Gastrocnemius medialis (tissue), 4 donors: ENCODE measurements around the gene ADAMTS2.

ENCODE experiments used
- POLR2A ChIP-seq, 2 donors: fragments of 450-650 bp; IDR thresholded peaks; one replicate each; pipeline ENCODE4 v1.6.1; 2017; ENCODE audit warnings: antibody characterized with exemption in 2 of 2, mild to moderate bottlenecking in 2 of 2, moderate library complexity in 2 of 2
- TF ChIP-seq, protein P1 (sequence below), 5 experiments: fragments of 450-650 bp in 3 of 5; fragments of 200-600 bp in 2 of 5; sonication (generic) in 2 of 5; IDR thresholded peaks in 4 of 5; conservative IDR thresholded peaks in 1 of 5; 1 replicate in 4 of 5; 2 replicates in 1 of 5; pipeline ENCODE4 v1.5.1; 2016 to 2019; ENCODE audit warnings: antibody characterized with exemption in 5 of 5, mild to moderate bottlenecking in 3 of 5, moderate library complexity in 3 of 5

DNA sequence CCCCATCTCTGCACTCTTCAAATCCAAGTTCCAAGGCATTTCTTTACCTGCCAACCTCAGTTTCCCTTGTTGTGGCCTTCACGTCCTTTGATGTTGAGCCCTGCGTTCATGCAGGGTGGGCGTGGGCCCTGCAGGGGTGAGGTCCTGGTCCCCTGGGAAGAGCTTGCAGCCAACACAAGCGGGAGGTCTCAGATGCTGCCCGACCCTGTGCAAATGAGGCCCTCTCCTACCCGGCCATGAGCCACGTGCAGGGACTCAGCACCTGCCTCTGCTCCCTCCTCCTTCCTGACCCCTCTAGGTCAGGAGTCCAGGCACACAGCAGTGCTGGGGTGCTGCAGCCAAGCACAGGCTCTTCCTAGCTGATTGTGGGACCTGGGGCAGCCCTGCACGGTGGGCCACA is 124.5 kb downstream of the ADAMTS2 start:
- TF ChIP-seq, protein P1, sequence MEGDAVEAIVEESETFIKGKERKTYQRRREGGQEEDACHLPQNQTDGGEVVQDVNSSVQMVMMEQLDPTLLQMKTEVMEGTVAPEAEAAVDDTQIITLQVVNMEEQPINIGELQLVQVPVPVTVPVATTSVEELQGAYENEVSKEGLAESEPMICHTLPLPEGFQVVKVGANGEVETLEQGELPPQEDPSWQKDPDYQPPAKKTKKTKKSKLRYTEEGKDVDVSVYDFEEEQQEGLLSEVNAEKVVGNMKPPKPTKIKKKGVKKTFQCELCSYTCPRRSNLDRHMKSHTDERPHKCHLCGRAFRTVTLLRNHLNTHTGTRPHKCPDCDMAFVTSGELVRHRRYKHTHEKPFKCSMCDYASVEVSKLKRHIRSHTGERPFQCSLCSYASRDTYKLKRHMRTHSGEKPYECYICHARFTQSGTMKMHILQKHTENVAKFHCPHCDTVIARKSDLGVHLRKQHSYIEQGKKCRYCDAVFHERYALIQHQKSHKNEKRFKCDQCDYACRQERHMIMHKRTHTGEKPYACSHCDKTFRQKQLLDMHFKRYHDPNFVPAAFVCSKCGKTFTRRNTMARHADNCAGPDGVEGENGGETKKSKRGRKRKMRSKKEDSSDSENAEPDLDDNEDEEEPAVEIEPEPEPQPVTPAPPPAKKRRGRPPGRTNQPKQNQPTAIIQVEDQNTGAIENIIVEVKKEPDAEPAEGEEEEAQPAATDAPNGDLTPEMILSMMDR (IDR thresholded peaks at IDR 0.05 in 4 of 5, conservative IDR thresholded peaks at IDR 0.05 in 1 of 5): no peak
- TF ChIP-seq POLR2A (IDR thresholded peaks at IDR 0.05): no peak
